Endothelial cell of umbilical vein (primary cell): Measurements from ENCODE around the gene SDF4. TPM values are rescaled to one million over a fixed set of nuclear protein-coding genes. Genes with fewer than 3 reads are reported as not detected.

Experiments
- BruUV-seq: library from RNA; stranded (reverse); fragments of 400-500 nt; replicated peaks from 2 replicates; lab custom pipeline; 2021; lab: Mats Ljungman, UMichigan
- CTCF ChIA-PET: fragments of 300-600, 350-600 bp; sonication (Branson Sonifier 250); formaldehyde crosslinking; loops from one replicate; lab custom pipeline; 2021; ENCODE audit warnings: antibody characterized with exemption, inconsistent platforms; lab: Charles Lee
- POLR2A ChIA-PET: fragments of 300-600, 350-600 bp; sonication (Branson Sonifier 250); formaldehyde crosslinking; loops from one replicate; lab custom pipeline; 2021; ENCODE audit warnings: antibody characterized with exemption, inconsistent platforms; lab: Charles Lee
- DNase-seq: peaks from one replicate; pipeline ENCODE4 v3.0.0-alpha.2; 2011; ENCODE audit warnings: low read depth, low spot score
- FAIRE-seq: peaks from 2 replicates; lab custom pipeline; 2011; peaks lifted over from hg19 to GRCh38; lab: Jason Lieb, UNC
- H2AFZ ChIP-seq: 2 replicates; pipeline ENCODE4 v1.6.0; 2012; ENCODE audit warnings: low read depth, low read length, control low read depth, inconsistent platforms
- H3K27ac ChIP-seq: 2 replicates; pipeline ENCODE4 v1.5.1; 2011; ENCODE audit warnings: low read depth, mild to moderate bottlenecking, control low read depth, low read length, moderate library complexity; ENCODE audit not compliant: insufficient read depth
- H3K27me3 ChIP-seq, 2 experiments: 2 replicates each; pipeline versions ENCODE4 v1.6.0 to v1.6.1; 2011; ENCODE audit warnings: low read length in 2 of 2, mixed read lengths in 1 of 2; ENCODE audit not compliant: control insufficient read depth in 2 of 2, insufficient read depth in 2 of 2
- H3K36me3 ChIP-seq, 2 experiments: 2 replicates in 1 of 2; 3 replicates in 1 of 2; pipeline ENCODE4 v1.5.1; 2011; ENCODE audit warnings: low read length in 2 of 2, mild to moderate bottlenecking in 1 of 2, moderate library complexity in 1 of 2; ENCODE audit not compliant: control insufficient read depth in 2 of 2, insufficient read depth in 2 of 2; ENCODE audit errors: extremely low read depth in 1 of 2
- H3K4me1 ChIP-seq: 3 replicates; pipeline ENCODE4 v1.5.1; 2011; ENCODE audit warnings: mild to moderate bottlenecking, low read length; ENCODE audit not compliant: control insufficient read depth, insufficient read depth; ENCODE audit errors: extremely low read depth
- H3K4me2 ChIP-seq: 2 replicates; pipeline ENCODE4 v1.6.1; 2011; ENCODE audit warnings: low read length, control low read depth, mixed read lengths; ENCODE audit not compliant: insufficient read depth
- H3K4me3 ChIP-seq, 3 experiments: fragments of 200-600 bp in 1 of 3; sonication (generic), shearing (Covaris generic) in 1 of 3; replicated peaks in 1 of 3; 2 replicates each; pipeline ENCODE4 v1.5.1; 2011 to 2016; ENCODE audit warnings: control low read depth in 3 of 3, low read length in 3 of 3, mild to moderate bottlenecking in 2 of 3, inconsistent platforms in 1 of 3, low read depth in 1 of 3, moderate library complexity in 1 of 3; ENCODE audit not compliant: insufficient read depth in 1 of 3
- H3K79me2 ChIP-seq: 2 replicates; pipeline ENCODE4 v1.6.0; 2012; ENCODE audit warnings: low read length, inconsistent platforms; ENCODE audit not compliant: control insufficient read depth, insufficient read depth
- H3K9ac ChIP-seq: replicated peaks from 2 replicates; pipeline ENCODE3; 2011; ENCODE audit warnings: low read length, control low read depth; ENCODE audit not compliant: insufficient read depth; ENCODE audit errors: extremely low read depth
- H3K9me1 ChIP-seq: replicated peaks from 3 replicates; pipeline ENCODE4 v1.6.0; 2011; ENCODE audit warnings: mild to moderate bottlenecking, low read length; ENCODE audit not compliant: control insufficient read depth, insufficient read depth; ENCODE audit errors: extremely low read depth
- H3K9me3 ChIP-seq: replicated peaks from 2 replicates; pipeline ENCODE4 v1.5.1; 2012; ENCODE audit warnings: low read length, inconsistent platforms; ENCODE audit not compliant: control insufficient read depth, insufficient read depth
- H4K20me1 ChIP-seq: replicated peaks from 2 replicates; pipeline ENCODE3; 2011; ENCODE audit warnings: mild to moderate bottlenecking, low read length; ENCODE audit not compliant: control insufficient read depth, insufficient read depth; ENCODE audit errors: extremely low read depth
- EZH2 ChIP-seq: IDR thresholded peaks from 2 replicates; pipeline ENCODE4 v1.6.1; 2012; ENCODE audit warnings: borderline replicate concordance, low read depth, mild to moderate bottlenecking, moderate library complexity, low read length, inconsistent platforms; ENCODE audit not compliant: severe bottlenecking
- FOS ChIP-seq: IDR thresholded peaks from 2 replicates; pipeline ENCODE4 v1.6.1; 2011; ENCODE audit warnings: mild to moderate bottlenecking, low read length, moderate library complexity, borderline replicate concordance; ENCODE audit not compliant: insufficient read depth
- MAX ChIP-seq: IDR thresholded peaks from 2 replicates; pipeline ENCODE4 v1.6.1; 2011; ENCODE audit not compliant: insufficient read depth, insufficient read length
- POLR2A ChIP-seq: IDR thresholded peaks from 2 replicates; pipeline ENCODE4 v1.6.1; 2012; ENCODE audit warnings: low read depth, mild to moderate bottlenecking, control low read depth, low read length
- dilution Hi-C: fragments of 300-500 bp; cut with MboI; formaldehyde crosslinking; loops from one replicate; pipeline ENCODE4 v1.15.0; 2019; ENCODE audit warnings: low sequenced_read_pairs; ENCODE audit not compliant: extremely low pct_ligation_motif_present
- intact Hi-C: fragments of 100-400 bp; cut with micrococcal nuclease; formaldehyde crosslinking; loops from one replicate; pipeline ENCODE4 v1.10.0; 2022
- polyA plus RNA-seq, 4 experiments: library from polyadenylated mRNA; depleted of rRNA in 3 of 4; stranded (reverse) in 3 of 4; unstranded in 1 of 4; fragments of >200 nt; gene quantifications; 2 replicates each; pipeline versions ENCODE4 v1.2.1 to v1.2.3, GENCODE V29; 2011 to 2012; ENCODE audit warnings: missing spikeins in 1 of 4
- total RNA-seq: library from RNA; stranded (reverse); gene quantifications from 2 replicates; pipeline ENCODE4 v1.2.3, GENCODE V29; 2021

The SDF4 gene
- total and polyA plus RNA-seq, 2 donors (not counting 3 experiments of a cell fraction or from before 2014, with no cell fraction given) = 175 to 185 TPM

GRCh38 chr1:1205769-1206375 lies 25.9 kb downstream of the SDF4 start:
- no TSS peak for BruUV-seq
- Histone ChIP-seq H3K4me2 (no peak overlapping the region), H2AFZ (no peak overlapping the region), H3K4me1 (no peaks in the 10 kb centered on the region), H3K9ac (no peak overlapping the region), H3K27me3 (peaks cover 3 to 15% of the 10 kb centered on the region in 2 experiments), H3K27ac (no peak overlapping the region), H3K9me3 (no peaks in the 10 kb centered on the region), H3K9me1 (no peaks in the 10 kb centered on the region), H3K36me3 (no peaks in the 10 kb centered on the region), H4K20me1 (no peaks in the 10 kb centered on the region), H3K4me3 (no peak overlapping the region), H3K79me2 (no peaks in the 10 kb centered on the region)
- TF ChIP-seq FOS (no peak), EZH2 (peak; percentile 37)
- intact Hi-C loops = no loop called here
- CTCF ChIA-PET = no interaction called here
- FAIRE-seq (no peak), DNase-seq (no peak)
- dilution Hi-C loops = no loop called here
- POLR2A ChIA-PET = no interaction called here

GRCh38 chr1:1204998-1205768 lies 26.6 kb downstream of the SDF4 start:
- H3K27ac ChIP-seq = no peak overlapping the region
- no TSS peak for BruUV-seq
- DNase-seq (no peak), FAIRE-seq (no peak)
- no peaks in the 10 kb centered on the region for H3K9me1 ChIP-seq
- intact Hi-C loops = no loop called here
- H3K36me3 ChIP-seq = no peaks in the 10 kb centered on the region
- no peak overlapping the region for H3K4me2 ChIP-seq
- POLR2A ChIA-PET = interaction anchor here (0.6 kb wide), 1 partner anchor 68 kb away, joined by 3 read pairs; the partner anchor contains the start of gene UBE2J2
- dilution Hi-C loops = no loop called here
- no peak overlapping the region for H3K9ac ChIP-seq
- TF ChIP-seq POLR2A = no peak
- no peak for TF ChIP-seq MAX
- H3K4me1 ChIP-seq = no peaks in the 10 kb centered on the region
- H4K20me1 ChIP-seq = no peaks in the 10 kb centered on the region
- no peaks in the 10 kb centered on the region for H3K9me3 ChIP-seq
- H3K27me3 ChIP-seq = peaks cover 5 to 15% of the 10 kb centered on the region in 2 experiments
- CTCF ChIA-PET = no interaction called here
- H3K4me3 ChIP-seq = no peak overlapping the region
- H2AFZ ChIP-seq = no peak overlapping the region
- no peaks in the 10 kb centered on the region for H3K79me2 ChIP-seq
